Osteoblast (primary cell): ENCODE results near the gene CD48. TPM values are rescaled to one million over a fixed set of nuclear protein-coding genes. Genes with fewer than 3 reads are reported as not detected.

Source experiments
- DNase-seq: peaks from one replicate; pipeline ENCODE4 v3.0.0; 2011; ENCODE audit warnings: low spot score, mixed read lengths; ENCODE audit not compliant: insufficient read length; ENCODE audit errors: missing footprints
- H2AFZ ChIP-seq: 2 replicates; pipeline ENCODE4 v1.6.0; 2011; ENCODE audit warnings: mild to moderate bottlenecking, low read length
- H3K27ac ChIP-seq: 2 replicates; pipeline ENCODE4 v1.5.1; 2011; ENCODE audit warnings: mild to moderate bottlenecking, low read depth, low read length, moderate library complexity
- H3K27me3 ChIP-seq: 2 replicates; pipeline ENCODE4 v1.6.0; 2012; ENCODE audit warnings: mild to moderate bottlenecking, control low read depth, inconsistent platforms, low read length, moderate library complexity; ENCODE audit not compliant: insufficient read depth
- H3K36me3 ChIP-seq: 2 replicates; pipeline ENCODE4 v1.5.1; 2011; ENCODE audit warnings: mild to moderate bottlenecking, low read length, control low read depth, moderate library complexity; ENCODE audit not compliant: insufficient read depth
- H3K4me1 ChIP-seq: 2 replicates; pipeline ENCODE4 v1.5.1; 2011; ENCODE audit warnings: mild to moderate bottlenecking, low read length, control low read depth, moderate library complexity; ENCODE audit not compliant: insufficient read depth
- H3K4me2 ChIP-seq: 2 replicates; pipeline ENCODE4 v1.6.0; 2011; ENCODE audit warnings: mild to moderate bottlenecking, low read length; ENCODE audit not compliant: insufficient read depth
- H3K4me3 ChIP-seq: fragments of 200-600 bp; sonication (generic); 3 replicates; pipeline ENCODE4 v1.5.1; 2012; ENCODE audit warnings: mild to moderate bottlenecking, low read length, inconsistent platforms; ENCODE audit not compliant: insufficient read depth
- H3K79me2 ChIP-seq: 2 replicates; pipeline ENCODE4 v1.6.0; 2012; ENCODE audit warnings: mild to moderate bottlenecking, low read length, control low read depth, inconsistent platforms; ENCODE audit not compliant: insufficient read depth
- H3K9me3 ChIP-seq: 2 replicates; pipeline ENCODE4 v1.5.1; 2011; ENCODE audit warnings: low read depth, low read length, control low read depth
- H4K20me1 ChIP-seq: 2 replicates; pipeline ENCODE4 v1.6.0; 2012; ENCODE audit warnings: mild to moderate bottlenecking, low read length, control low read depth; ENCODE audit not compliant: insufficient read depth
- total RNA-seq: library from RNA; depleted of rRNA; stranded (reverse); fragments of >200 nt; gene quantifications from 2 replicates; pipeline ENCODE4 v1.2.3, GENCODE V29; 2012
- TF ChIP-seq, protein P1 (sequence below): IDR thresholded peaks from 2 replicates; pipeline ENCODE4 v1.5.1; 2011; ENCODE audit warnings: mild to moderate bottlenecking, low read depth, low read length, moderate library complexity; ENCODE audit errors: extremely low read depth

Gene CD48
- total RNA-seq, 1 donor: under 0.01 TPM

DNA sequence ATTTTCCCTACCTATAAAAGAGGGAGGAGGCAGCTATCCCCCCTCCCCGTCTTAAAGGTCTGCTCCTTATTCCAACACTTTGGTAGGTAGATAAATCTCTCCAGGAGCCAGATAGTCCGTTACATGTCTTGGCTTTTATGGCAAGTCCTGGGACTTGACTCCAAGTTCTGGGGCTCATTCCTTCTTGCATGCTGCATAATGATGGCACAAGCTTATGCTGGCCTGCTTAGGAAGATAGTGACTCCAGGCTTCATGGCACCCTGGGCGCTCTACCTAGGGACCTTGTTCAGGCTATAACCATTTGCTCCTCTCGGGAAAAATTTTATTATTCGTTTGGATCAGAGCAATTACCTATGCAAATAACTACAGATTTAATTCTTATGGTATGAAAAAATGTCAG is 68.5 kb downstream of the CD48 start:
- Histone ChIP-seq H3K27me3 (no peaks in the 10 kb centered on the region), H4K20me1 (no peaks in the 10 kb centered on the region), H3K4me3 (no peak overlapping the region), H3K9me3 (no peaks in the 10 kb centered on the region), H3K36me3 (no peaks in the 10 kb centered on the region), H3K27ac (no peak overlapping the region), H3K4me1 (no peaks in the 10 kb centered on the region), H2AFZ (no peak overlapping the region), H3K79me2 (no peaks in the 10 kb centered on the region), H3K4me2 (no peak overlapping the region)
- TF ChIP-seq, protein P1, sequence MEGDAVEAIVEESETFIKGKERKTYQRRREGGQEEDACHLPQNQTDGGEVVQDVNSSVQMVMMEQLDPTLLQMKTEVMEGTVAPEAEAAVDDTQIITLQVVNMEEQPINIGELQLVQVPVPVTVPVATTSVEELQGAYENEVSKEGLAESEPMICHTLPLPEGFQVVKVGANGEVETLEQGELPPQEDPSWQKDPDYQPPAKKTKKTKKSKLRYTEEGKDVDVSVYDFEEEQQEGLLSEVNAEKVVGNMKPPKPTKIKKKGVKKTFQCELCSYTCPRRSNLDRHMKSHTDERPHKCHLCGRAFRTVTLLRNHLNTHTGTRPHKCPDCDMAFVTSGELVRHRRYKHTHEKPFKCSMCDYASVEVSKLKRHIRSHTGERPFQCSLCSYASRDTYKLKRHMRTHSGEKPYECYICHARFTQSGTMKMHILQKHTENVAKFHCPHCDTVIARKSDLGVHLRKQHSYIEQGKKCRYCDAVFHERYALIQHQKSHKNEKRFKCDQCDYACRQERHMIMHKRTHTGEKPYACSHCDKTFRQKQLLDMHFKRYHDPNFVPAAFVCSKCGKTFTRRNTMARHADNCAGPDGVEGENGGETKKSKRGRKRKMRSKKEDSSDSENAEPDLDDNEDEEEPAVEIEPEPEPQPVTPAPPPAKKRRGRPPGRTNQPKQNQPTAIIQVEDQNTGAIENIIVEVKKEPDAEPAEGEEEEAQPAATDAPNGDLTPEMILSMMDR: no peak
- DNase-seq: no peak

DNA sequence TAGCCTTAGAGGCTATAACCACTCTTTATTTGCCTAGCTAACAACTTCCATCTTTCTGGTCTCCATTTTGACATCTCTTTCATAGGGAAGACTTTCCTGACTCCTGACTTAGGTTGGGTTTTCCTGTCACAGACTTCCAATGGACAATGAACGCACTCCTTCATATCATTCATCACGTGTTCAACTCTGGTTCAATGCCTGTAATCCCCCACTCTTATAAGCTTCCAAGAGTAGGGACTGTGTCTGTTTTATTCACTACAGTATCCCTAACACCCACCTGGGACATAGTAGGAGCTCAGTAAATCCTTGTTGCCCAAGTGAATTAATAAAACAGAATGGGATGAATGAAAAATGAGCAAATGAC is 69.4 kb downstream of the CD48 start:
- Histone ChIP-seq H3K4me2 (no peak overlapping the region), H3K27ac (no peak overlapping the region), H2AFZ (no peak overlapping the region), H3K36me3 (no peaks in the 10 kb centered on the region), H3K4me1 (no peaks in the 10 kb centered on the region), H3K27me3 (no peaks in the 10 kb centered on the region), H3K79me2 (no peaks in the 10 kb centered on the region), H4K20me1 (no peaks in the 10 kb centered on the region), H3K4me3 (no peak overlapping the region), H3K9me3 (no peaks in the 10 kb centered on the region)
- TF ChIP-seq, protein P1: no peak
- DNase-seq: no peak

DNA sequence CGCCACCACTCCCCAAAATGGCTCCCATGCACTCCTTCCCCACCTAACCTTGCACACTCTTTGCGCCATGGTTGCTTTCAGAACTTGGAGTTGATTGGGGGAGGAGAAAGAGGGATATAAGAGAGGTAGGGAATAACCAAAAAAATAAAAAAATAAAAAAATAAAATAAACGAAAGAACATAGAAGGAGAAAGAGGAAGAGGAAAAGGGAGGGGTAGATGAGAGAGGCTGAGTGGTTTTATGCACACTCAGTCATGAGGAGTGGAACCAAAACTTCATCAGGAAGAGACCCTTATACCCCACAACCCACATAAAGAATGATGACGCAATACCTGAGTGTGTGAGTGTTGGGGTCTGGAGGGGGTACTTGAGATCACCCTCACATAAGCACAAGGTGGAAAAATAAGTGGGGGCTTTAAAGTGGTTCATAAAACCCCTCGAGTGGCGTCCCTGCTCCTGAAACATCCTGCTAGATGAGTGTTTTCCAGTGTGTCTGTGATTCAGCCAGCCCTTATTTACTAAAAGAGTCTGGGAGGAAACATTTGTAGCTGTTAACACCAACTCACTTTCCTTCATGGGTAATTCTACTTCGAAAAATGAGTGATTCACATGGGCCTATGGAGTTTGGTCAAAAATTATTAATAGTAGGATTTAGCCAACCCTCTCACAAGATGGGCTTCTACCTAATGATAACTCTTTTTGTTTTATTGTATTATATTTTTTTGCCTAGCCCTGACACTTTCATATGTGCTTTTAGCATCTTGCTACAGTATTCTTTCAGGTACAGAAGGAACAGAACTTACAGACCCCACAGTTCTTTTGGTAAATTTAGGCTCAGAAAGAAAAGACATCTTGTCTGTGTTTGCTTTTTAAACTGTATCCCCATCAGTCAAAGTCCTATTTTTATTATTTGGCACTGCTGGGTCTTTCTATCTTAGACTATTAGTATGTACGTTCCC is 70.0 kb downstream of the CD48 start:
- no peaks in the 10 kb centered on the region for H3K27me3 ChIP-seq
- H3K4me1 ChIP-seq: no peaks in the 10 kb centered on the region
- H2AFZ ChIP-seq: no peak overlapping the region
- TF ChIP-seq, protein P1: no peak
- H3K36me3 ChIP-seq: no peaks in the 10 kb centered on the region
- DNase-seq: no peak
- H3K4me3 ChIP-seq: no peak overlapping the region
- H4K20me1 ChIP-seq: no peaks in the 10 kb centered on the region
- H3K79me2 ChIP-seq: no peaks in the 10 kb centered on the region
- no peak overlapping the region for H3K4me2 ChIP-seq
- no peak overlapping the region for H3K27ac ChIP-seq
- no peaks in the 10 kb centered on the region for H3K9me3 ChIP-seq

DNA sequence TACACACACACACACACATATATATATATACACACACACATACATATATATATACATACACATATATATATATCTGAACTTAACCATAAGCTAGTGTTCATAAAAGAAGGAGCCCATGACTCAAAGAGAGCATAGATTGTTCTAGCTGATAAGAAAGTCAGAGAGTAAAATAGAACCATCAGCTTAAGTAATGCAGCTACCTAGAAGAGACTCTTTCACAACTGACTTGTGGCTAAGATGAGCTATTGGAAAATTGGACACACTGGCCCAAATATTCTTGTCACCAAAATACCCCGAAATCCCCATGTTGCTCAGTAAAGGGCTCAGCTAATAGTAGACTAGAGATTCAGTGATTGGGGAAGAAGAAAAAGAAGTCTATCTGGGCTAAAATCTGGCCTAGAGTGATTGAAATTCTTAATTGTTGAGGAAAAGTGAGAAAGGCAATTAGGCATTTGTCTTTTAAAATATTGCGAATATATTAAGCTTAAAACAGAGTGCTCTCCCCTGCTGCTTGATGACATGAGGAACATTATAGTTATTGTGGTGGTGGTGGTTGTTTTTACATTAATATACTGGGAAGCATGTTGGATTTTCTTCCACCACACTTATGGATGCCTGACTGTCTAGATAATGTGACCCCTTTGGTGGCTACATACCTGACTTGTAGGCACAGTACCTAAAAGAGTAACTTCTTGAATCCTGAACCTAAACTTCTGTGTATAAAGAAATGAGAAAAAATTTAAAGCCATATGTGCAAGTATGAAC is 71.1 kb downstream of the CD48 start:
- Histone ChIP-seq H3K79me2 (no peaks in the 10 kb centered on the region), H3K9me3 (no peaks in the 10 kb centered on the region), H3K4me1 (no peaks in the 10 kb centered on the region), H3K4me3 (no peak overlapping the region), H3K36me3 (no peaks in the 10 kb centered on the region), H2AFZ (no peak overlapping the region), H3K27me3 (no peaks in the 10 kb centered on the region), H3K27ac (no peak overlapping the region), H3K4me2 (no peak overlapping the region), H4K20me1 (no peaks in the 10 kb centered on the region)
- TF ChIP-seq, protein P1: no peak
- DNase-seq: peak; percentile 44
